Activated B cell treated with CpG ODN at 0.5 μM for 24 hours (primary cell): ENCODE results near the gene BCL3. TPM values are rescaled to one million over a fixed set of nuclear protein-coding genes. Genes with fewer than 3 reads are reported as not detected.

ENCODE experiments used
- ATAC-seq: fragments of 200-7000 bp; cut with Tn5 transposase; one replicate; pipeline ENCODE4 v1.10.0; 2021; ENCODE audit warnings: low read depth, mild to moderate bottlenecking, moderate library complexity
- CTCF ChIA-PET: fragments of 350-600 bp; sonication (Branson Sonifier 250); formaldehyde crosslinking; loops from one replicate; lab custom pipeline; 2021; ENCODE audit warnings: antibody characterized with exemption; lab: Charles Lee
- POLR2A ChIA-PET: fragments of 350-600 bp; sonication (Branson Sonifier 250); formaldehyde crosslinking; loops from one replicate; lab custom pipeline; 2021; ENCODE audit warnings: antibody characterized with exemption; lab: Charles Lee
- DNase-seq: peaks from one replicate; pipeline ENCODE4 v3.0.0; 2022
- H3K27ac Mint-ChIP-seq: one replicate; pipeline ENCODE4 v1.8.0; 2020; ENCODE audit warnings: mixed read lengths
- H3K27me3 Mint-ChIP-seq: one replicate; pipeline ENCODE4 v1.8.0; 2021; ENCODE audit warnings: mixed read lengths
- H3K36me3 Mint-ChIP-seq: one replicate; pipeline ENCODE4 v1.8.0; 2021; ENCODE audit warnings: low read depth, mixed read lengths
- H3K4me1 Mint-ChIP-seq: one replicate; pipeline ENCODE4 v1.8.0; 2021; ENCODE audit warnings: mixed read lengths
- H3K4me3 Mint-ChIP-seq: one replicate; pipeline ENCODE4 v1.8.0; 2020; ENCODE audit warnings: mild to moderate bottlenecking, mixed read lengths
- H3K9me3 Mint-ChIP-seq: one replicate; pipeline ENCODE4 v1.8.0; 2020; ENCODE audit warnings: mixed read lengths
- CTCF ChIP-seq: fragments of 200-600 bp; IDR thresholded peaks from one replicate; pipeline ENCODE4 v1.8.0; 2022; ENCODE audit warnings: antibody characterized with exemption, mild to moderate bottlenecking
- intact Hi-C: fragments of 100-400 bp; cut with micrococcal nuclease; formaldehyde crosslinking; loops from one replicate; pipeline ENCODE4 v1.15.1; 2024
- total RNA-seq: library from RNA; stranded (reverse); gene quantifications from 2 replicates; pipeline ENCODE4 v1.2.3, GENCODE V29; 2022

BCL3 gene
- total RNA-seq, 1 donor from 2014 or later = 149 TPM

GRCh38 chr19:44752816-44753625 lies 4.5 kb downstream of the BCL3 start:
- Mint-ChIP-seq H3K4me1 (peaks cover 68% of the 10 kb centered on the region), H3K9me3 (no peaks in the 10 kb centered on the region), H3K27ac (peak overlapping the region; percentile 96), H3K4me3 (peak overlapping the region; percentile 95), H3K27me3 (no peaks in the 10 kb centered on the region), H3K36me3 (peaks cover 77% of the 10 kb centered on the region)
- ChIA-PET CTCF (interaction anchor here (1.0 to 3.5 kb wide), 4 partner anchors 9 to 29 kb away, joined by 3 to 35 read pairs (median 16); no protein-coding TSS in a partner anchor), POLR2A (interaction anchor here (0.6 to 10.5 kb wide), 14 partner anchors 10 to 411 kb away, joined by 3 to 283 read pairs (median 6); partner anchors contain the start of genes CLPTM1 and TOMM40)
- ATAC-seq (peak; percentile 76), DNase-seq (peak; percentile 87)
- intact Hi-C loops = loop anchor here (1.0 to 10.0 kb wide), 10 partner anchors 17 to 892 kb away; partner anchors contain the start of genes BLOC1S3, GEMIN7, OPA3 and PPP1R37
- TF ChIP-seq CTCF = no peak

GRCh38 chr19:44753626-44753931 lies 5.1 kb downstream of the BCL3 start:
- POLR2A ChIA-PET = interaction anchor here (0.6 to 10.5 kb wide), 17 partner anchors 10 to 542 kb away, joined by 3 to 283 read pairs (median 5); partner anchors contain the start of genes CLPTM1 and TOMM40
- peaks cover 66% of the 10 kb centered on the region for H3K4me1 Mint-ChIP-seq
- H3K9me3 Mint-ChIP-seq = no peaks in the 10 kb centered on the region
- DNase-seq (no peak), ATAC-seq (no peak)
- H3K27ac Mint-ChIP-seq = peak overlapping the region; percentile 96
- CTCF ChIA-PET = interaction anchor here (0.9 to 3.5 kb wide), 6 partner anchors 9 to 31 kb away, joined by 3 to 35 read pairs (median 4); no protein-coding TSS in a partner anchor
- peaks cover 80% of the 10 kb centered on the region for H3K36me3 Mint-ChIP-seq
- H3K27me3 Mint-ChIP-seq = no peaks in the 10 kb centered on the region
- peak overlapping the region; percentile 95 for H3K4me3 Mint-ChIP-seq
- intact Hi-C loops = loop anchor here (1.0 to 10.0 kb wide), 10 partner anchors 17 to 891 kb away; partner anchors contain the start of genes BLOC1S3, GEMIN7, OPA3 and PPP1R37
- TF ChIP-seq CTCF = no peak

- TF ChIP-seq CTCF = no peak
- H3K27me3 Mint-ChIP-seq = no peaks in the 10 kb centered on the region
- peak; percentile 19 for ATAC-seq
- DNase-seq = peak; percentile 59
- intact Hi-C loops = loop anchor here (1.0 to 10.0 kb wide), 10 partner anchors 16 to 891 kb away; partner anchors contain the start of genes BLOC1S3, GEMIN7, OPA3 and PPP1R37
- ChIA-PET CTCF (interaction anchor here (0.9 to 3.5 kb wide), 7 partner anchors 8 to 31 kb away, joined by 3 to 35 read pairs (median 4); no protein-coding TSS in a partner anchor), POLR2A (interaction anchor here (0.6 to 10.5 kb wide), 13 partner anchors 11 to 542 kb away, joined by 3 to 283 read pairs (median 4); partner anchors contain the start of gene TOMM40)
- no peaks in the 10 kb centered on the region for H3K9me3 Mint-ChIP-seq
- peaks cover 66% of the 10 kb centered on the region for H3K4me1 Mint-ChIP-seq
- H3K36me3 Mint-ChIP-seq = peaks cover 83% of the 10 kb centered on the region
- H3K27ac Mint-ChIP-seq = peak overlapping the region; percentile 96
- H3K4me3 Mint-ChIP-seq = peak overlapping the region; percentile 95
Measured at GRCh38 chr19:44753932-44754749, 5.6 kb downstream of the BCL3 start.

GRCh38 chr19:44754750-44755080 lies 6.2 kb downstream of the BCL3 start:
- intact Hi-C loops = loop anchor here (5.0 to 10.0 kb wide), 6 partner anchors 248 to 890 kb away; partner anchors contain the start of genes BLOC1S3, GEMIN7, PPP1R37 and RELB
- no peak for DNase-seq
- CTCF ChIA-PET = interaction anchor here (1.5 to 3.5 kb wide), 3 partner anchors 13 to 31 kb away, joined by 6 to 35 read pairs (median 29); no protein-coding TSS in a partner anchor
- Mint-ChIP-seq H3K27me3 (no peaks in the 10 kb centered on the region), H3K4me3 (peak overlapping the region; percentile 95), H3K27ac (peak overlapping the region; percentile 88), H3K9me3 (no peaks in the 10 kb centered on the region), H3K4me1 (peaks cover 62% of the 10 kb centered on the region), H3K36me3 (peaks cover 81% of the 10 kb centered on the region)
- POLR2A ChIA-PET = interaction anchor here (1.0 to 10.5 kb wide), 5 partner anchors 12 to 247 kb away, joined by 6 to 283 read pairs (median 23); no protein-coding TSS in a partner anchor
- TF ChIP-seq CTCF = no peak
- no peak for ATAC-seq
